ENCODE results near the gene SIGMAR1.
A peak's percentile ranks its signal among the peaks of the same experiment; 100 is the strongest.

The SIGMAR1 gene

DNA sequence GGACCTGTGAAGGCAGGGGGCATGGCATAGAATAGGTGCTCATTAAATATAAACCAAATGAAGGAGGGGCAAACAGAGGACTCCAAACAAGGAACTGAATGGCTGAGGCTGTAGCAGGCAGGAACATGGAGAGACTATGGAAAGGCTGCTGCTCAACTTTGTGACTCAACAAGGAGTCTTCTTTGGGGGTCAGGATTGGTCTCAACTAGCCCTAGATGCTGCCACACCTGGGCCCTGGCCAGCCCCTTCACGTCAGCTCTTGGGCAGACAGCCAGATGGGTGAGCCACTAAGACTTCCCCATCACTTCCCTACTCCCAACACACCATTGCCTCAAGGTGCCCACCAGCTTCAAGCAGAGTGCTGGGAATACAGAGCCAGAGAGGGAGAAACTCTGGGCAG lies 36.7 kb downstream of the SIGMAR1 start:
- no peak for DNase-seq

DNA sequence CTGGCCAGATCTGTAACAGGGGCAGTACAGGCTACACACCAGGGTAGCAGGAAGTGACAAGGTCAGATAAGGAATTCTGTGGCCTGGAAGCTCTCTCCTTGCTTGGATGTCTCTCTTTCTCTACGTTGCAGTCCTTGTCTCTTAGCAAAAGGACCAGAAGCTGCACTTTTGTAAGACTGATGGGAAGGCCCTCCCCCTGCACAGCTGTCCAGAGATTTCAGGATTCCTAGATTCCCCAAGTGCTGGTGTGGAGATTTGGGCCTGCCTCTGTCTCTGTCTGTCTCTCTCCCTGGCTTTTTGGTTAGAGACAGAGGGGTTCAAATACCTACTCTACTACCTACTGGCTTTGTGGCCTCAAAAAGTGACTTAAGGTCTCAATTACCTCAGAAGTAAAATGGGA lies 38.0 kb downstream of the SIGMAR1 start:
- DNase-seq = no peak

- DNase-seq = no peak
Measured at GRCh38 chr9:34594177-34594576, 43.4 kb downstream of the SIGMAR1 start.

DNA sequence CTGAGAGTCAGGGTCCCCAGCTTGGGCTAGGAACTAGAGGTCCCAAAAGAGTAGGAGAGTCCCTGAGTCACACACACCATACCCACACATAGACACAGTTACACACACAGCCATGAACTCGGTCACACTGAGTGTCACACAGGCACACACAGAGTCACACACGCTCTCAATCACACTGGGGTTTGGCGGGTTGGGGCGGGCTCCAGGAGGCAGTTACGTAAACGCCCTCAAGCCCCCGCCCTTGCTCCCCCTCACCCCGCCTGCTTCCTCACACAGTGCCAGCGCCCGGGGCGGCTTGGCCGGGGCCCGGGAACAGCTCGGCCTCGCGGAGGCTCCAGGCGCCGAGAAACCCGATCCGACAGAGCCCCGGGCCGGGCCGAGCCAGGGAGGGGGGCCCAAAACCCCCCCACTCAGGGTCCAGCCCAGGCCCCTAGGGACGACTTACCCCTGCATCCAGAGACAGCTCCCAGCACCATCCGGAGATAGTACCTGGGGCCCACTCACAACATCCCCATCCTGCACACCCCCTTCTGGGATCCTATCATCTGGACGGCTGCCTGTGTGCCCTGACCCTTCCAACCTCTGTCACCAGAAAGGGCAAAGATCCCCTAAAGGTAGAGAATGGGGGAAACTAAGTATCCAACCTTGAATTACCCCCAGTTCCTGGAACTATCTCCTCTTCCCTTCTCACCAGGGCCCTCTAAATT lies 44.5 kb downstream of the SIGMAR1 start:
- DNase-seq = no peak

DNA sequence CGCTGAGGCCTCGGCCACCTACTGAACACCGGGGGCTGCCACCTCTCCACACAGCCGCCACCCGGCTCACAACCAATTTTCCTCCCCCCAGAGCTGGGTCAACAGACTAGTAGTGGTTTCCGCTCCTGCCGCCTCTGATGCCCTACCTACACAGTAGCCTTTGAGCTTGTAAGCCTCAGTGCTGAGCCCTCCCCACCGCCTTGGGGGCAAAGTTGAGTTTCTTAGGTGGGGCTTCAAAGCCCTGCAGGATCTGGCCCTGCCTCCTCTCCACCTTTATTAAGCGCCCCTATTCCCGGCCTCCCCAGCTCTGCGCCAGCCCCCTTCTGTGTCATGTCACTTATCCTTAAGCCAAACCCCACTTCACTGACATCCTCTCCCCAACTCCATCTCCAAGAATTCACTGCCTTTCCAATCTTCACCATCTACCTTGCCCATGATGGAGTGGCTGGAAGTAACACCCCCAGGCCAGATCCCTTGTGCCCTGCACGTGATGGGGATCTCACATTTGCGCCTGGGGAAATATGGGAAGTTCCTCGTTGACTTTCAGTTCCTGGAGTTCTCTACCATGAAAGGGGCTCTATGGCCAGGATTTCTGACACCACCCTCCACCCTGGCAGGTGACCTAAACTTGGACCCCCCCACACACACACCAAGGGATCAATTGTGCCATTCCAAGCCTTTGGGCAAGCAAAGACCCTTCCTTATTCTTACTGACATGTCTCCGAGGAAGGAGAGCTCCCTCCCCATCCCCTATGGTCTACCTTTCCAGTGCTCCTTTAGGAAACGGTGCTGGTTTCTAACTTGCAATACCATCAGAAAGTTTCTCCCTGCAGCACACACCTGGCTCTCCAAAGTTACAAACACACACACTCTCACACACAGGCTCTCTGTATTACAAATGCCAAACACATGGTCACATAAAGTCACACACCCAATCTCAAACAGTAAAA lies 45.4 kb downstream of the SIGMAR1 start:
- no peak for DNase-seq

DNA sequence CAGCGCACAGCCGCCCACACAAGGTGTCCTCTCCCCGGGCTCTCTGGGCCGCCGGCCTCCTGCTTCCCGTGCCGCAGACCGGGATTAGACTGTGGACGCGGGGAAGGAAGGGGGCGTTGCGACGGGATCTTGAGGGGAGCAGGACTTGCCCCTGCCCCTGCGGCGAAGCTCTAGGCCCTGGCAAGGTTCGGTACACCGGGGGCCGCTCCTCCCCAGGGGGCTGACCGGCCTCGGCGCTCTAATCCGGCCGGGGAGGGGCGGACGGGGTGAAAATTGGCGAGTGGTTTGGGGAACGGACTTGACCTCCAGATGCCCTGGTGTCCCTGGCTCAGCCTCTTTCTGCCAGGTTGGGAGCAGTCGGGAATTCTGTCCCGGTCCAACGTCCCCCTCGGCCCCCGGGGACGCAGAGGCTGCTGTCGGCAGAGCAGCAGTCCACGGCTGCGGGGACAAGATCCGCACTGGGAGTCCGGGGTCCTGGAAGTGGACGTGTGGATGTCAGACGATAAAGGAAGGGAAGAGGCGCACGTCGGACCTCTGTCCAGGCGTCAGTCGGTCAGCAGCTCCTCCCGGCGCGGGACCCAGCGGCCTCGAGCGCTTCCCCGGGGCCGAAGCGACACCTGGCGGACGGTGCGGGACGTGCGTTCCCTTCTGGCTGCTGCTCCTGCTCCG lies 46.2 kb downstream of the SIGMAR1 start:
- peak; percentile 76 for DNase-seq

DNA sequence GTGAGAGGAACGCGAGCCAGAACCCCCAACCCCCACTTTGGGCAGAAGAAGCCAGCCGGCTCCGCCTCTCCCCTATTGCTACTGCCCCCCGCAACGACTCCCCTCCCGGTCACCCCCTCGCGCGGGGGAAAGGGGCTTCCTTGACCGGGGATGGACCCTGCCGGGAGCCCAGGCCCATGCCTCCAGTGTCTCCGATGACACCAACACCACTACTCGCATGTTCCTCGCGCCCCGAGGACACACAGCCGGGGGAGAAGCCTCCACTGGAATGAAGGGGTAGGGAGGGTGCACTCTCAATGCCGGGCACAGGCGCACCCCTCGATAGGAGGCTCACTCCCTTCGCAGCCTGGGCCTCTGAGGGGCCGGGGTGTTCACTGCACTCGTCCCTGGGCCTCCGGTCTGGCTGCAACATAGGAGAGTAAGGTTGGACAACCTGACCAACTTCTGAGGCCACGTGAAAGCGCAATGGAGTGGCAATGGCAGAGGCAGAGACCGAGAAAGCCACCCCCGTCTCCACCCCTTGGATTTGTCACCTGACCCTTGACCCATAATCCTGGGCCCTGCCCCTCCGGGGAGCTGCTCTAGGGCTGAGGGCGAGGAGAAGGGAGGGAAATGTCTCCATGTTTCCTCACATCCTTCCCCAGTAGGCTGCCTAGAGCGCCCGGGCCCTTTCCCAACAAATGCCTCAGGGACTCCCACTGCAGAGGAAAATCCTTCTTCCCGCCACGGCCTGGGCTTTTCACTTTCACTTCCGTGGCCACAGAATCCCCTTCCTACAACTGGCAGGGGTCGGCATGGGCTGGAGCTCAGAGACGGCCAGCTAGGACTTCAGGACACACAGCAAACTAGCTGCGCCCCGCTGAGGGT lies 47.0 kb downstream of the SIGMAR1 start:
- no peak for DNase-seq

- no peak for DNase-seq
Measured at GRCh38 chr9:34589636-34590380, 47.8 kb downstream of the SIGMAR1 start, which contains the start of gene CNTFR. Gene CNTFR (minus strand): TSS chr9:34589724. CDS start chr9:34568981, 20,743 bp downstream.

DNA sequence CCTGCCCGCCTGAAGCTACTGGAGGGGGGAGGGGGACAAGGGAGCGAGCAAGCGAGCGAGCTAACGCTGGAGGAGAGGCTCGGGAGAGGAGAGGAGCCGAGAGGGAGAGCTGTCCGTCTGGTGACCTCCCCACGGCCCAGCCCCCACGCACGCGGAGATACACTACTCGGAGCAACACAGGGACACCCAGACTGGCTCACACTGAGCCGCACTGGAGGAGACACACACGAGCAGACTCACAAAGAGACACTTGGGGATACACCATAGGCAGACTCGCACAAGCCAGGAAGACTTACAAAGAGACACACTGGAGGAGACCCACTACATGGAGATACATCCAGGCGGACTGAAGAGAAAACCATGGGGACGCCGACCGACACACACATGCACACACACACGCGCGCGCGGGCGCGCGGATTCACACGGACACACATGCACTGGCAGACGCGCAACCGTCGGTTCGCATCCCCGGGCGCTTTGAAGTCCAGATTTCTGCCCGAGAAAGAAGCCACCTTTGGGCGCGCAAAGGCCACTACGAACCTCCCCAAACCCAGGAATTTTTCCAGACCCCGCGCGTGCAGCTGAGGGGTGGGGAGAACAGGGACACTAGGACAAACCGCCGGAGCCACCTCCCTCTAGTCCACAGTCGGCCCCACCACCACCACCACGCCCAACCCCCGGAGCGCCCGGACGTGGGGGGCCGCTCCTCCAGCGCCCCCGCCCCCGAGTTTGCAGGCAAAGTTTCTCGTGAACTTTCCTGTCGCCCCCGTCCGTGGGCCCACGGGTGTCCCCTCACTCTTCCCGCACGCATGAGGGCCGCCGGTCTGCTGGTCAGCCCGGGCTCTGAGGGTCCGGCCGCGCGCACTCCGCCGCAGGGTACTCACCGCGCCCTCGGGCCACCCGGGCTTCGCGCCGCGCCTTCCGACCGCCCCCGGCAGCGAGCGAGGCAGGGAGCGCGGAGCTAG lies 48.6 kb downstream of the SIGMAR1 start:
- DNase-seq = no peak

DNA sequence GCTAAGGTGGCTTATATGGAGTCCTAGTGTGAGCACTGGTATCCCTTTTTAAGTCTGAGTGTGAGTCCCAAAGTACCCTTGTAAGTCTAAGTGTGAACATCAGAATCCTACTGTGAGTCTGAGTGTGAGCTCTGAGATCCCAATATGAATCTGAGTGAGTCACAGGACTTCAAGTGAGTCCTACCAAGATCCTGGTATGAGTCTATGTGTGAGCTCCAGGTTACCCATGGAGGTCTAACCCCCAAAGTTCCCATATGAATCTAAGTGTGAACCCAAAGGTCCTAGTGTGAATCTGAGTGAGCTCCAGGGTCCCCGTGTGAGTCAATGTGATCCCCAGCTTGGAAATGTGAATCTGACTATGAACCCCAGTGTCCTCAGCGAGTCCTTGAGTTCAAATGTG lies 50.3 kb downstream of the SIGMAR1 start:
- no peak for DNase-seq

DNA sequence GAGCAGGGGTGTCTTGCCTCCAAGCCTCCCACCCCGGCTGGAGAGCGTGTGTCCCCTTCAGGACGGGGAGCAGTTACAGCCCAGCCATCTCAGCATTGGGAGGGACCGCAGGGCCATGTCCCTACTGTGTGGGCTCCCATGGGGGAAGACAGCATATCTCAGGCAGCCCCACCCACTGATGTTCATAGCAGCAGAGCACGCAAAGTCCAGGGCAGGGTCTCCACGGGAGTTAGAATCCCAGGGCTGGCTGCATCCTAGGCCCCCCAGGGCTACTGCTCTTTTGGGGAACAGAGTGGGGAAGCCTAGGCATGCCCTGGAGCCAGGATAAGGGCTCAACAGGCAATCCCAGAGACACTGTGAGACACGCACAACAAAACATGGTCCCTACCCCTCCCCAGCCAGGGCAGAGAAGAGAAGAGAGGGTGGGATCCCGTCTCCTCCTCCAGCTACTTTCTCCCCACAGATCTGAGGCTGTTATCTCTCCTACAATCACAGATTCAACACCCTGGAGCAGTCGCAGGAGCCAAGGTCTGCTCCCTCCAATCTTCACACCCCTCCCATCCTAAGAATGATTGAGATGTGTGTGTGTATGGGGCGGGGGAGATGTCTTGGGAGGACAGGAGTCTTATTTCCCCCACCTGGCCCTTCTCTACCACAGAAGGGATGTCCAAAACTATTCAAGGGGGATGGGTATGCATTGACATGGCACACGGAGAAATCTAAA lies 51.5 kb downstream of the SIGMAR1 start:
- no peak for DNase-seq

- no peak for DNase-seq
Measured at GRCh38 chr9:34584970-34585369, 52.6 kb downstream of the SIGMAR1 start.

All from stimulated activated naive CD4-positive, alpha-beta T cell treated with Interleukin-2 at 50 U/mL for 16 hours (primary cell).